Inflammatory macrophage treated with lipopolysaccharide for 4 hours (primary cell): ENCODE results near the gene MIPEP.
"Not testable (repeated sequence)": the region's sequence is repeated elsewhere in the genome, so short reads cannot be mapped to it uniquely, and the experiment has no call there.

Experiments used
- DNase-seq: peaks from one replicate; pipeline ENCODE4 v3.0.0-alpha.2; 2020

MIPEP gene

DNA sequence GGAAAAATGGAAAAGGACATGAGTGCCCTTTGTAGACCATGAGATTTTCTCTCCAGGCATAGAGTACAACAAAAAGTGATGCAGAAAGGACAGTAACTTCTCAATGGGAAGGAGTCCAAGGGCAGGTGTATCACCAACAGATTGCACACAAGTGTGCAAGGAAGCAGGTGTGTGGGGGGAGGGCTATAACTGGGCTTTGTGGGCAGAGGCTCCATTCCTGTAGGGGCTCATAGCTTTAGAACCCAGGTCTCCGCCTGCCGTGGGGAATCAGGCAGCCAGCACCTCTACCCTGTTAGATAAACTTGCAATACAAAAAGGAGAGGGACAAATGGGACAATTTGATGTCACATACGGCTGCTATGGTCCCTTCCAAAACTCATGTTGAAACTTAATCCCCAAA, 119.8 kb downstream of the MIPEP start:
- no peak for DNase-seq

DNA sequence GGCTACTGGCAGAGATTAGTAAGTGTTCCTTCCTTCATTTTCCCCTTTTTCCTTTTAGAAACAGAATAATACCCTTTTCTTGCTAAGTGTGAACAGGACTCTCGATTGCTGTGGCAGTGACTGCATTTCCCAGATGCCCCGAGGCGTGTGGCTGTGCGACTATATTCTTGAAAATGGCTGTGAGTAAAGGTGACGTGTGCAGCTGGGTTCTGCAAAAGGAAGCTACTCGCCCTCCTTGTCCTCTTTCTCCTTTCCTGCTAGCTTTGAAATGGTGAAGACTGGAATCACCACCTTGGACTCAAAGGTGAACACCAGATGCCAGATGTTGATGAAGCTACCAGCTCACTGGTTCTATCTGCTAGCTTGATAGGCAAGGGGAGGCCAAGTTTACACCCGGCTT, 121.4 kb downstream of the MIPEP start:
- no peak for DNase-seq

DNA sequence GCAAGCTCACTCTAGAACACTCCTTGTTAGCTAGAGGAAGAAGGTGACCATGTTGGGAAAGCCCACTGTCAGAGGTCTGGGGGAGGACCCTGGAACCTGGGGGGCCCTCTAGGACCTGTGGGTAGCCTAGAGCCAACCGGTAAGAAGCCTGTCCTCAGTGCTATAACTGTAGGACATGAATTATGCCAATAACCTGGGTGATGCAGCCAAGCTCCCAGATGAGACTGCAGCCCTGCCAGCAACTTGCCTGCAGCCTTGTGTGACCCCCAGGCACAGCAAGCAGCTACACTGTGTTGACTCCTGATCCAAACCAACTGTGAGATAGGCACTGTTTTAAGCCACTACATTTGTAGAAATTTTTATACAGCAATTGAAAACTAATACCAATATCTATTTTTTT, 122.3 kb downstream of the MIPEP start:
- no peak for DNase-seq

DNA sequence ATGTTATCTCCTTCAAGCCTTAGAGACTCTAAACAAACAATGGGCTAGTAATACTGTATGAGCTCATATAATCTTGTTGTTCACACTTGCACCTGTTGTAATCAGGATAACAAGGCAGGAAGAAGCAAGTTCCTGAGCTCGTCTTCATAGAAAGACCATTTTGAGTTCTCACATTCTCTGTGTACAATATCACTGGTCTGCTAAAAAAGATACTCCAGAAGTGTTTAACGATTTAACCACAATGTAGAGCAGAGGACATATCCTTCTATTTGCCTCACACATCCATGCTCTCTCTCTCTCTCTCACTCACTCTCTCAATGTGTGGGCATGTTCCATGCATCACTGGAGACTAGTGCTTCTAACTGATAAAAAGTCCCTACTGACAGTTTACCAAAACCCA, 122.9 kb downstream of the MIPEP start:
- no peak for DNase-seq

DNA sequence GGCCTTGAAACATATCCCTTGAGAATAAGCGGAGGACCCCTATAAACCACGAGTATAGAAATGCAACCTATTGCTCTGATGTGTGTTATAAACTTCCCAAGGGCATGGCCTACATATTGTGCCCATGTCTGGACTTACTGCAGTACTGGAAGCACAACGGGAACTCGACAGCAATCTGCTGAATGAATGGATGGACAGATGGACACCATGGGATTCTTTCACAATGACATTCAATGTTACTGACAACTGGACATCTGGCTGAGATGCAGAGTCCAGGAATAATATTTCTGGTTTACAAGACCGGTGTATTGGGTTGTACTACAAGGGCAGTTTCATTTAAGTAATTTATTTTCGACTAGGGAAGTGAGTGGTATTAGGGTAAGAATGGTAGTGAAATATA, 123.7 kb downstream of the MIPEP start:
- no peak for DNase-seq

DNA sequence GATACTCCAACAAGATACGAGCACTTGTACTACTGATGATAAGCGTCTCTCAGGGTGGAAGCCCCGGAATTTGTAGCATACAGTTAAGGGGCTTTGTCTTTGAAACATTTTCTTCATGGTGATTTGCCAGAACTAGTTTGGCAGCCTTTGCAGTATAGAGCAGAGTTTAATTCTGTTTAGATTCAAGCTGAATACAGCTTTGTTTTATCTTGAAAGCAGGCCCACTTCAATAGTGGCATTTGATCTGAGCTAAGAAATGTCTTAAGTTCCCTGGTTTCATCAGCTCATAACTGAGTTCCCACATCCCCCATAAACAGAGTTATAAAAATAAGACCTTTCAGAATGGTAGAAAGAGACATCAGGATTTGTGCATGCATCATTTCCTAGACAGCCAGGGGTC, 125.9 kb downstream of the MIPEP start:
- no peak for DNase-seq

DNA sequence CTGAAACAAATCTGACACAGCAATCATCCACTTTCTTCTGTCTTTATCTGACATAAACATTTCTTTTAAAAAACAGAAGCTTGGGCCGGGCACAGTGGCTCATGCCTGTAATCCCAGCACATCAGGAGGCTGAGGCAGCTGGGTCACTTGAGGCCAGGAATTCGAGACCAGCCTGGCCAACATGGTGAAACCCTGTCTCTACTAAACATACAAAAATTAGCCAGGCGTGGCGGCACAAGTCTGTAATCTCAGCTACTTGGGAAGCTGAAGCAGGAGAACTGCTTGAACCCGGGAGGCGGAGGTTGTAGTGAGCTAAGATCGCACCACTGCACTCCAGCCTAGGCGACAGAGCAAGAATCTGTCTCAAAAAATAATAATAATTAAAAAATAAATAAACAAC, 127.4 kb downstream of the MIPEP start:
- DNase-seq = not testable (repeated sequence)

DNA sequence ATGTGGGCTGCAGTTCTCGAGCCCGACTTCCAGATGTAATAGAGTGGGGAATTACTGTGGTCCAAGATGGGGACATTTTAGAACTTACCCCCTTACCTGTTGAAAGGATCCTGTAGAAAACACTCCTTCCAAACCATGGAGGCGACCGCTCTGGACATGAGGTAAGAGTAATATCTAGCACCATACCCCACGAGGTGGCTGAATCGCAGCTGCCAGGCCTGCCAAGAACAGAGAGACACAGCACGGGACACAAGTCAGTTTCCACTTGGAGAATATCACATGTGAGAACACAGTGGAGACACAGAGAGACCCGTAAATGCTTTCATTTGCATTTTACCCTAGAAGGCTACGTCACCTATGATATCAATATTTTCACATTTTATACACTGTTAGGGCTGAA, 129.2 kb downstream of the MIPEP start:
- DNase-seq = no peak

DNA sequence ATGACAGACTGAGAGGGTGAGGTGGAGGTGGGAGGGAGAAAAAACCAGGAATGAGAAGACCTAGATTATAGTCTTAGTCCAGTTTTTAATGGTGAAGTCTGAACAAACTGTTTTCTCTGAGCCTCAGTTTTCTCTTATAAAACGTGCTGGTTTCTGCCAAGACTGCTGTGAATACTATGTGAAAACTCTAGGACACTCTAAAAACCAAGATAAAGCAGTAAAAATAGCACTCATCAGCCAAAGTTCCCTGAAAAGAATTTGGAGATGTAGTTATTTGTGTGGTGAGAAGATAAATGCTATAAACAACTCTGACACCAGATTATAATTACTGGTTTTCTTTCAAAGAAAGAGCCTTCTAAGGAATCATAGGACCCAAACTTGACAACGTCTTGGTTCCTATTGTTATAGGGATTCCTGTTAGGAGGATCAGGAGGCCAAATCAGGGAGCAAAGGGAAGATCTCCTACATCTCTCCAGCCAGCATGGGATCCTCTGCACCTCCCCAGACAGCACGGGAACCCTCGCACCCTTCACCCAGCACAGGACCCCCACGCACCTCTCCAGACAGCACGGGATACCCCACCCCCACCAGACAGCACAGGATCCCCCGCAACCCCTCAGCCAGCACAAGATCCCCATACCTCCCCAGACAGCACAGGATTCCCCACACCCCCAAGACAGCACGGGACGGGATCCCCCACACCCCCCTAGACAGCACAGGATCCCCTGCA, 130.2 kb downstream of the MIPEP start:
- DNase-seq = no peak

DNA sequence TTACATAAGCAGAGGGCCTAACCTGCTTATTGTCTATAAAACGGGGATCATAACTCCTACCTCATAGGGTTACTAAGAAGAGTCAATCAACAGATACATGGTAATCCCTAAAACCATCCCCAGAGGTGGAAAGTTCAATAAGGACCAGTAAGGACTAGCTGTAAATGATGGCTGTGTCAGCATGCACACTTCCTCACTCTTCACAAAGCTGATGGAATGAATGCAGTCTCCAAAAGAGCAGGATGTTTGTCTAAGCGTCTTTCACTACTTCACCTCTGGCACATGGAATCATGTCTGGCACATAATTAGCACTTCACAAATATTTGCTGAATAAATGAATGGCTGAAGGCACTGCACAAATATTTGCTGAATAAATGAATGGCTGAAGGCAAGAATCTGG, 134.2 kb downstream of the MIPEP start:
- no peak for DNase-seq

DNA sequence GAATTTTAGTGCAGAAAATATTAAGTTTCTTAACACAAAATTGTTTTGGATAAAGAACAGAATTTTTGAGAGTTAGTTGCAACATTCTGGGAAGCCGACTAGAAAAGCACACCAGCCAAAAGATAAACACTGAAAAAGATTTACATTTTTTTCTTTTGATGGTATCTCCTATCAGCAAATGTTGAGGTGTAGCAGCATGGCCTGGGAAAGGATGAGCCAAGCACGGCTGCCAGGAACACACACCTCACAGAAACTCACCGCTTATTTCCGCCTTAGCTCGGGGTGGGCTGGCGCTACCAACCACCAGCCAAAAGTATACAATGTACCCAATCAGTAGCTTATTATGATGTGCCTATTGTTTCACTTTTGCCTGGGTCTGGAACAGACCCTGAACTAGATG, 134.7 kb downstream of the MIPEP start:
- no peak for DNase-seq

DNA sequence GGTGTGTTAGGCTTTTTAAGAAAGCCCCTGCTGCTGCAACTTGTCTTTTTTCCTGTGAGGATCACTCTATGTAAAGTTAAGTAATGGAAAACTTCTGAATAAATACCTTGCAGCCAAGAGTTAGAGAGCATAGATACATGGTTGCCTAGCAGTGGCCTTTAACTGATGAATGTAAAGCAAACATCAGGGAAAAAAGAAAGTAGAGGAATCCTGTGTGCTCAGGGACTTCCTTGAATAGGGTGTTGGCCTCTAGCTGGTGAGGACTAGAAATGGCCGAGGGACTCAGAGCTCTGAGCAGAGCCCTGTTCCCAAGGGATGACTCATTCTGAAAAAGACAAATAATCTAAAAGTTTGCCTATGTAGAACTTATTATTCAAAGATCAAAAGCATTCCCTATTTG, 135.7 kb downstream of the MIPEP start:
- no peak for DNase-seq

DNA sequence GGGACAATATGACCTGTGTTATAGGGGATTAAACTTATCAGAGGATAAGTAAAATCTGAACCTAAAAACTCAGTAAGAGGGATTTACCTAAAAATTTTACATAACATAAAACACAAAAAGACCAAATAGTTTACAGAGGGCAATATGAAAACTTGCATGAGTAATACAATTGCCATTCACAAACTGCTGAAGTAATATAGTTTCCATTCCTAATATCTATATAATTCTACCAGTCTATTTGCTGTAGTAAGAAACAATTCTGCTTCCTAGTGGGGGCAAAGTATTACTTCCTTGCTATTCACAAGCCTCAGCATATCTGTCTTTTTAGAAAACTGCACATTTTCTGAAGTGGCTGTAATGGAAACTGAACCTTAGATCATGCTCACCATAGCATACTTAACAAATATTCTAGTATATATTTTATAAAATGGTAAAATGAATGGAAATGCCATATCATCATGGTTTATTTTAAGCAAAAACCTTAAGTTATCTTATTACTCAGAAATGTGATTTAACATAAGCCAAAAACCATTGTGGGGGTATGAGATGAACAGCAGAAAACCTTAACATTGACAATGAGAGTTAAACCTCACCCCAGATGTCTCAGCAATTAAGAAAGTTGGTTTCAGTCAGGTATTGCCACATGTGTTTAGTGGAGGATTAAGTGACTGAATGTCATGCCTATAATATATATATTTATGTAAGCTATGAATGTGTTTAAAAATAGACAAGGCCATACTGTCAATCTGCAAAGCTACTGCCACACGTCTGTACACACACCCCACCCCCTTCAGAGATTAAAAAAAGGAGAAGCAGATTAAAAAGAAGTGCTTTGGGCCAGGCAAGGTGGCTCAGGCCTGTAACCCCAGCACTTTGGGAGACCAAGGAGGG, 136.8 kb downstream of the MIPEP start:
- DNase-seq = no peak

DNA sequence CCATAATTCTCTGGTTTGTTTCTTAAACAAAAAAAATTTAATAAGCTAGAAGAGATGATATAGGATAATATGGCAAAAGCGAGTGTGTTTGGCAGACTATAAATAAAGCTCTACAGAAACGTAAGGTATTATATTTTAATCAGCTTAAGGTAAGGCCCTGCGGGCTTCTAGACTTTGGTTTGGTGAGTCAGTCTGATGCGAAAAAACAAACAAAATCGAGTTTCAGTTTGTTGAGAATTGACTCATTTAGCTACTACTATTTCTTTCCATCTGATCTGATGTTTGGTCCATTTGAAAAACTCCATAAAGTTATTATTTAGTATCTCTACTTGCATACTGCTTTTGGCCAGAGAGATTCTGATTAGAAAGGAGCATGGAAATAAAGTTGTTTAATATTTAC, 138.0 kb downstream of the MIPEP start:
- DNase-seq = no peak

DNA sequence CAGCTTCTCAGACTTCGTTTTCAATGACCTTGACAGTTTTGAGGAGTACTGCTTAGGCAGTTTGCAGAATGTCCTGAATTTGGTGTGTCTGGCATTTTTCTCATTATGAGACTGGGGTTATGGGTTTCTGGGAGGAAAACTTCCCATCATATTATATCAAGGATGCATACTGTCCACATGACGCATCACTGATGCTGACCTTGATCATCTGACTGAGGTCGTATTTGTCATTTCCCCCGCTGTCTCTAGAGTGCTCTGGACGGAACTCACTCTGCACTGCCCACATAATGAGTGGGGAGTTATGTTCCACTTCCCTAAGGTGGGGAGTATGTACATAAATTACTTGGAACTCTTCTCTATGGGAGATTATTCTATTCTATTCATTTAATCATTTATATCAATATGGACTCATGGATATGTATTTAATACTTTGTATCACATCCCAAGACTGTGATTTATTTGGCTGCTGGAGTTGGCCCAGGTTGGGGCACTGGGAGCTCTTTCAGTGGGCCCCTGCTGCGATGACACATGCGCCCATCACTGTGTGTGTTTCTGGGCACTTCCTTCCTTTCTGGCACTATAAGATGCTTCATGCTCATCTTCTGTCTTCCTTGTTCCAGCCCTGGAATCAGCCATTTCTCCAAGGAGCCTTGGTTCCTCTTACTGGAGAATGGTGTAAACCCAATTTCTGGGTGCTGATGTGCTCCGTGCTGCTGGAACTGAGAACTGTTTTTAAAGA, 138.6 kb downstream of the MIPEP start:
- no peak for DNase-seq

DNA sequence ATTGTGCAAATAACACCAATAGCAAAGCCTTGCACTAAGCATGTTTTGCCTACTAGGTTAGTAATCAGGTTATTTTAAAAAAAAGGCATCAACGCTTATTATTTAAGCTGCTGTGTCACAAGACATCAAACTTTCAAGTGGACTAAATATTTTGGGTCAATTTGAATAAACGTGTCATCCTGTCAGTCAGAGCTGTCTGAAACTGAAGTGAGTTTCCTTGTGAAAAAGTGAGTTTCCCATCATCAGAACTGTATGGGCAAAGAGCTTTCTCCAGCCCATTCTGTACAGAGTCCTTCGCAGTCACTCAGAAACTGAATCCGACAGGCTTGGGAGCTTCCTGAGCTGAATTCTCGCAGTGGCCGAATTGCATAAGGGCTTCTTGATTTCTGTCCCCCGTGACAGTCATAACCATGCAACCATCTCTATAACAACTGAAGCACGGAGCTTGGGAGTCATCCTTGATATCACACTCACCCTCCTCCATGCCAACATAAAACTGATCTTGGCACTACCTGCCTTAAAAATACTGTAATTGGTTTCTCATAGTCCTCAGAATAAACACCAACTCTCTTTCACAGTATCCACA, 139.8 kb downstream of the MIPEP start:
- DNase-seq = no peak

DNA sequence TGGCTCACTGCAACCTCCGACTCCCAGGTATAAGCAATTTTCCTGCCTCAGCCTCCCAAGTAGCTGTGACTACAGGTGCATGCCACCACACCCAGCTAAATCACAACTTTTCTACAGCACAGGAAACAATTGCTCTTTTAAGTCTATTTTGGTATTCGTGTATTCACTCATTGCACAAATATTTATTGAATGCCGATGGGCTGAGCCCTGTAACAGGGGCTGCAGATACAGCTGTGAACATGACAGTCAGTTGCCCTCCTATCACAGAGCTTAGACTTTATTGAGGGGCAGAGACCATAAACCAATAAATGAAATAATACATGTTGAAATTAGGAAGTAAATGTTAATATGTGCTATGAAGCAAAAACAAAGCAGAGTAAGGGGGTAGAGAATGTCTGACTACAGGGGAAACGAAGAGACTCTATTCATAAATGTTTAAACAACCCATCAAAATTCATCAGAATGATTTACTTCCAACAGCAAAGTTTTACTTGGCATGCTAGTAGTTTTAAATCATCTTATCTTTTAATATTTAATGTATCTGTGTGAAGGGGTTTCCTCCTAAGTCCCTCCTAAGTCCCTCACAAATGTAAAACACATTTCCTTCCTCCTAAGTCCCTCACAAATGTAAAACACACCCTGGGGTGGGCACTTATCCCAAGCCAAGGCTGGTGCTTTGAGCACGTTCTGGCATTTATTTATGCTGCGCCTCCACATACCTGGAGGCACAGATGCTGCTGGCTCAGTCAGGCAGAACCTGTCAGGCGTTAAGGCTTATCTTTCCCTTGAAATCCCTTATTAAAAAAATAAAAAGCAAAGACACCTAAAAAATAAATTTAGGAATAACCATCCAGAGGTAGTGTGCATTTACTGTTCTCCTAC, 140.8 kb downstream of the MIPEP start:
- no peak for DNase-seq

DNA sequence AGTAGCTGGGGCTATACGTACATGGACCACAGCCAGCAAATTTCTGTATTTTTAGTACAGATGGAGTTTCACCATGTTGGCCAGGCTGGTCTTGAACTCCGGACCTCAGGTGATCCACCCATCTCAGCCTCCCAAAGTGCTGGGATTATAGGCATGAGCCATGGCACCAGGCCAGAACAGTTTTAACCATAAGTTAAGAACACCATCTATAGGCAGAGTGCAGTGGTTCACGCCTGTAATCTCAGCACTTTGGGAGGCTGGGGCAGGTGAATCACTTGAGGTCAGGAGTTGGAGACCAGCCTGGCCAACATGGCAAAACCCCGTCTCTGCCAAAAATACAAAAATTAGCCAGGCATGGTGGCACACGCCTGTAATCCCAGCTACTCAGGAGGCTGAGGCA, 143.1 kb downstream of the MIPEP start:
- DNase-seq = not testable (repeated sequence)

DNA sequence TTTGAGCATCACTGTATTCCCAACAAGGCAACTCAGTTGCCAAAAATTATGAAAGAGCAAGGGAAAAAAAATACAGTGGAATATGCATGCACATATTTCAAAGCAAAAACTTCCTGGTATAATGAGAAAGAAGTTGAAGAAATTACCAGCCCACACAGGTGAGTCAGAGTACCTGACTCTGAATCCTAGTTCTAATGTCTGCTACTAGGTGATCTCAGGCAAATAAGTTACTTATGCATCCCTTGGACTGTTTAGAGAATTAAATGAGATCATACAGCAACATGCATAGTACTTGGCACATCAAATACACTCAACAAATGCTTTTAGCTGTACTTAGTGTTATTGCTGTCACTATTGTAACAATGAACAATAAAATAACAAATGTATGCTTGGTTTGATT, 144.9 kb downstream of the MIPEP start:
- DNase-seq = no peak

DNA sequence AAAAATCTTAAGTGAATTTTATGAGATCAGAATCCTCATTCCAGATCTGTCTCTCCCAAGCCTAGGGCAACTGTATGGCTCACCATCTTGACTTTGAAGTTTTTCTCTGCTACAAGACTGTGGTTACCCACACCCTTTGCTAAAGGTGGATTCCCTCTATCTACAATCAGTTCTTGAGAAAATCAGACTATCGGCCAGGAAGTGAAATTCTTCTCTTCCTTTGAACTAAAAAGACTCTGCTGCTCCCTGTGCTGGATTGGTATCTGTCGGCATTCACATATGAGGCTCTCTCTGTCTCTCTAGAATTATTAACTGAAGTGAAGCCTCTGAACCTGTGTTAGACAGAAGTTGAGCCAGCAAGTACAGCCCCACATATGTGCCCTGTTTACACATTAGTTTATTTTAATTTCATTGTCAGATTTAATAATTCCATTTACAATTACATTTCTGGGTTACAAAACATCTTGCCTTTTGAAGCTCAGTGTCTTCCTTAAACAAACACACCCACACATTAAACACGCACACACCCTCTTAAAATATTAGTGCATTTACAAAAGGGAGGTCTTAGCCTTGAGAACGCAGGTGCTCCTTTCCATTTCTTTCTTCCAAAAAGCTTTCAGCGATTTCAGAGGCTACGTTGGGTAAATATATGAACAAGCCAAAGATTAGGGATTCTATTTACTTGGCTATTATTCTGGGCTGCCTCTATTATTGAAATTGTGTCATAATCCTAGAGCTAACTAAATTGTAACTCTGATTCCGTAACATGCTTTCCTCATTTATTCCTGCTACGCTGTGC, 145.7 kb downstream of the MIPEP start:
- no peak for DNase-seq

DNA sequence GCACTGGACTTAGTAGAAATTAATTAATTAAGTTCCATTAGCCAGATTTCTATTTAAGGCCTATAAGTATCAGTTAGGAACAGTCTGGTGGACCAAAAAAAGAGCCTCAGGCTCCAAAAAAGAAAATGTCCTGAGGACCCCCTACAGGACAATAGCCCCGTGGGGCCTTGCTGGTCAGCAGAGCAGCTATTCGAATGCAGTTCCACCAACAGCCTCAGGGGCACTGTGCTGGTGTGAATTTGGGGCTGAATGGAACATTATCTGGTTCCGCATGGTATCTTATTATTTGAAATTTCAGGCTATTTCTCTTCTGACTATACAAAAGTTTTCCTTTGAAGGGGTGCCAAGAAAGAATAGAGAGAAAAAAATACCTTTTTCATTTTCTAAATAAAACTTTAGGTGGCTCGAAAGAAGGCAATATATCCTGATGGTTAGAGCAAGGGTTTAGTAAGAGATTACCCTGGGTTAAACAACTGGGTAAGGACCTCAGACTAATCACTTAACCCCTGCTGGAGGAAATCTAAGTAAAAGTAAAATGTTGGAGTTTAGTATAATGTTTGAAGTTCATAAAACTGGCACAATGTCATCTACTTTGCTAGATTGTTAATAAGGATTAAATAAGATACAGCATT, 147.2 kb downstream of the MIPEP start:
- no peak for DNase-seq
